ENCODE results near the gene KCNN3. TPM values are rescaled to one million over a fixed set of nuclear protein-coding genes. Genes with fewer than 3 reads are reported as not detected.

KCNN3 gene
- total RNA-seq, 1 experiment from 2014 or later, result 0.26 TPM

GRCh38 chr1:154842635-154843034, 27.4 kb downstream of the KCNN3 start:
- no peak for TF ChIP-seq EZH2 (IDR thresholded peaks at IDR 0.05; ENCODE audit: low read length, unreplicated experiment)
- TF ChIP-seq, protein P1, sequence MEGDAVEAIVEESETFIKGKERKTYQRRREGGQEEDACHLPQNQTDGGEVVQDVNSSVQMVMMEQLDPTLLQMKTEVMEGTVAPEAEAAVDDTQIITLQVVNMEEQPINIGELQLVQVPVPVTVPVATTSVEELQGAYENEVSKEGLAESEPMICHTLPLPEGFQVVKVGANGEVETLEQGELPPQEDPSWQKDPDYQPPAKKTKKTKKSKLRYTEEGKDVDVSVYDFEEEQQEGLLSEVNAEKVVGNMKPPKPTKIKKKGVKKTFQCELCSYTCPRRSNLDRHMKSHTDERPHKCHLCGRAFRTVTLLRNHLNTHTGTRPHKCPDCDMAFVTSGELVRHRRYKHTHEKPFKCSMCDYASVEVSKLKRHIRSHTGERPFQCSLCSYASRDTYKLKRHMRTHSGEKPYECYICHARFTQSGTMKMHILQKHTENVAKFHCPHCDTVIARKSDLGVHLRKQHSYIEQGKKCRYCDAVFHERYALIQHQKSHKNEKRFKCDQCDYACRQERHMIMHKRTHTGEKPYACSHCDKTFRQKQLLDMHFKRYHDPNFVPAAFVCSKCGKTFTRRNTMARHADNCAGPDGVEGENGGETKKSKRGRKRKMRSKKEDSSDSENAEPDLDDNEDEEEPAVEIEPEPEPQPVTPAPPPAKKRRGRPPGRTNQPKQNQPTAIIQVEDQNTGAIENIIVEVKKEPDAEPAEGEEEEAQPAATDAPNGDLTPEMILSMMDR (conservative IDR thresholded peaks at IDR 0.05; ENCODE audit: low read depth, low read length), result no peak
- TF ChIP-seq EZH2phosphoT487 (IDR thresholded peaks at IDR 0.05; ENCODE audit: borderline replicate concordance, low read length), result no peak
- no peaks in the 10 kb centered on the region for H3K9me2 ChIP-seq (replicated peaks; ENCODE audit: low read length)
- no peak for DNase-seq
- H3K4me3 ChIP-seq (ENCODE audit: low read length), result no peak overlapping the region
- ATAC-seq, result no peak
- ChIA-PET POLR2A (ENCODE audit: unreplicated experiment) (no interaction called here), CTCF (no interaction called here)
- H3K36me3 ChIP-seq (ENCODE audit: low read depth, low read length), result no peaks in the 10 kb centered on the region
- H3F3A ChIP-seq (ENCODE audit: low read length, unreplicated experiment), result no peaks in the 10 kb centered on the region
- intact Hi-C loops (cut with micrococcal nuclease), result no loop called here
- no peak overlapping the region for H3K27ac ChIP-seq (ENCODE audit: low read length)
- BruUV-seq (replicated peaks), result no TSS peak
- no peaks in the 10 kb centered on the region for H3K79me2 ChIP-seq (ENCODE audit: low read length)
- no peaks in the 10 kb centered on the region for H4K20me1 ChIP-seq (ENCODE audit: low read length)
- no peaks in the 10 kb centered on the region for H3K4me1 ChIP-seq (ENCODE audit: insufficient read depth, low read length)
- no peak overlapping the region for H3K9ac ChIP-seq (ENCODE audit: low read length)
- H3K9me3 ChIP-seq (ENCODE audit: low read length), result no peaks in the 10 kb centered on the region
- no peak overlapping the region for H3K4me2 ChIP-seq (ENCODE audit: low read length)
- H2AFZ ChIP-seq (ENCODE audit: low read length), result no peak overlapping the region
- H3K27me3 ChIP-seq (ENCODE audit: low read length), result peaks cover 34% of the 10 kb centered on the region

DNA sequence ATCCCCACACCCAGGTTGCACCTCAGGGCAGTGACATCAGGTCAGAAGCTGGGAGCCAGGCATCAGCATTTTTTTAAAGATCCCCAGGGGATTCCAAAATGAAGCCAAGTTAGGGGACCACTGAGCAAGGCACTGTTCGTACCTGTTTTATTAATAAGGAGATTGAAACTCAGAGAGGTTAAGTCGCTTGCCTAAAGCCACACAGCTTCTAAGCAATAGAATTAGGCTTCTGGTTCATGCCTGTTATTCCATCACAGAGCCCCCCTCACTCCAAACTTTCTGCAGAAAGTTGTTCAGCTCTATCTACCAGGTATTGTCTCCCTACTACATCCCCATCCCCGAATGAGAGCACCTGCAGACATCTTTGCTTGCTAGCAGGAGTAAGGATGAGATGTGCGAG, 28.7 kb downstream of the KCNN3 start:
- peaks cover 44% of the 10 kb centered on the region for H3K27me3 ChIP-seq (ENCODE audit: low read length)
- BruUV-seq (replicated peaks), result no TSS peak
- no peaks in the 10 kb centered on the region for H3K79me2 ChIP-seq (ENCODE audit: low read length)
- H3K9ac ChIP-seq (ENCODE audit: low read length), result no peak overlapping the region
- no peak overlapping the region for H3K4me3 ChIP-seq (ENCODE audit: low read length)
- H3K36me3 ChIP-seq (ENCODE audit: low read depth, low read length), result no peaks in the 10 kb centered on the region
- H3K4me2 ChIP-seq (ENCODE audit: low read length), result no peak overlapping the region
- H2AFZ ChIP-seq (ENCODE audit: low read length), result 0 out of 2 replicates have a peak overlapping the region, but pooled peaks have one; percentile 12
- H3K9me3 ChIP-seq (ENCODE audit: low read length), result no peaks in the 10 kb centered on the region
- H3K4me1 ChIP-seq (ENCODE audit: insufficient read depth, low read length), result no peaks in the 10 kb centered on the region
- DNase-seq (no peak), ATAC-seq (no peak)
- no peaks in the 10 kb centered on the region for H3K9me2 ChIP-seq (replicated peaks; ENCODE audit: low read length)
- CTCF ChIA-PET, result no interaction called here
- POLR2A ChIA-PET (ENCODE audit: unreplicated experiment), result no interaction called here
- no peaks in the 10 kb centered on the region for H4K20me1 ChIP-seq (ENCODE audit: low read length)
- intact Hi-C loops (cut with micrococcal nuclease), result no loop called here
- no peaks in the 10 kb centered on the region for H3F3A ChIP-seq (ENCODE audit: low read length, unreplicated experiment)
- H3K27ac ChIP-seq (ENCODE audit: low read length), result no peak overlapping the region
- no peak for TF ChIP-seq EZH2phosphoT487 (IDR thresholded peaks at IDR 0.05; ENCODE audit: borderline replicate concordance, low read length)
- TF ChIP-seq, protein P1 (conservative IDR thresholded peaks at IDR 0.05; ENCODE audit: low read depth, low read length), result no peak
- TF ChIP-seq EZH2 (IDR thresholded peaks at IDR 0.05; ENCODE audit: low read length, unreplicated experiment), result no peak

DNA sequence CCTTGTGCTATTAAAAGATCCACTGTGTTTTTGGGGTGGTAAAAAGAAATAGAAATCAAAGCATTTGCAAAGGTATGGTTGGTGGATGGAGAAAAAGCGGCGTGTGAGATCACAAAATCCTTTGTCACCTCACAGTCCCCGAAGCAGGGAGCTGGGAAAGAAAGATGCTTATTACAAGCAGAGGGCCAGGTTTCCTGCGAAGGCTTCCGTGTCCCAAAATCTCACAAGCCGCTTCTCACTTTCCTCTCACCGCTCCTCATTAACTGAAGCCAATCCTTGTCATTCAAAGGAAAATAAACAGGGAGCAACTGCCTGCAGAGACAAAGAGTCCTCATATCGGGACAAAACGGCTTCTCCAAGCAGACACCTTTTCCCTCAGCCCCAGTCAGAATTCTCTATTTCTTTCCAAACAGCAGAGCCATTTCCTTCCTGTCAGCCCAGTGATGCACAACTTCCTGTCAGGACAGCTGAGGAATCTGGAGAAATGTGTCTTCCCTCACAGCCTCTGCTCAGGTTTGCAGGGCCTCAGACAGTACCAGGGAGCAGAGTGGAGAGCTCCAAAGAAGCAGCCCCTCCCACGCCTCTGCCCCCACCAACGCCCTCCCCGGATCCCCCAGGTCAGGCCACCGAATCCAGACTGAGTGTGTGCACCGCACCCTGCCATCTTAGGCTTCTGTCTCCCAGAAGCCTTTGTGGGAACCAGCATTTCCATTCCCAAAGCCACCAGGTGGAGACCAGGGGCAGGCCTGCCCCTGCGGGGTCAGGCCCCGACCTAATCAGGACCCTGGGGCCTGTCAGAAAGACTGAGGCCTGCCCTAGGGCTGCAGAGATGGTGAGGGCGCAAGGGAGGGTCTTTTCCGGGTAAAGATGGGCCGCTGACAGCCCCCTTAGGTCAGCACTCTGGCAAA, 29.6 kb downstream of the KCNN3 start:
- Histone ChIP-seq H3K9me2 (replicated peaks; ENCODE audit: low read length) (no peaks in the 10 kb centered on the region), H3K4me2 (ENCODE audit: low read length) (no peak overlapping the region), H2AFZ (ENCODE audit: low read length) (no peak overlapping the region), H3K9me3 (ENCODE audit: low read length) (no peaks in the 10 kb centered on the region), H3K4me3 (ENCODE audit: low read length) (no peak overlapping the region), H3K9ac (ENCODE audit: low read length) (no peak overlapping the region), H3K27me3 (ENCODE audit: low read length) (peaks cover 49% of the 10 kb centered on the region), H3K36me3 (ENCODE audit: low read depth, low read length) (no peaks in the 10 kb centered on the region), H4K20me1 (ENCODE audit: low read length) (no peaks in the 10 kb centered on the region), H3K4me1 (ENCODE audit: insufficient read depth, low read length) (no peaks in the 10 kb centered on the region), H3F3A (ENCODE audit: low read length, unreplicated experiment) (no peaks in the 10 kb centered on the region), H3K79me2 (ENCODE audit: low read length) (no peaks in the 10 kb centered on the region), H3K27ac (ENCODE audit: low read length) (no peak overlapping the region)
- ChIA-PET CTCF (no interaction called here), POLR2A (ENCODE audit: unreplicated experiment) (no interaction called here)
- intact Hi-C loops (cut with micrococcal nuclease), result no loop called here
- no TSS peak for BruUV-seq (replicated peaks)
- DNase-seq, result no peak
- TF ChIP-seq, protein P1 (conservative IDR thresholded peaks at IDR 0.05; ENCODE audit: low read depth, low read length), result no peak
- no peak for TF ChIP-seq EZH2phosphoT487 (IDR thresholded peaks at IDR 0.05; ENCODE audit: borderline replicate concordance, low read length)
- TF ChIP-seq EZH2 (IDR thresholded peaks at IDR 0.05; ENCODE audit: low read length, unreplicated experiment), result no peak
- ATAC-seq, result no peak
